Heart left ventricle (tissue), 16 donors: ENCODE results near the gene TLE1. TPM values are rescaled to one million over a fixed set of nuclear protein-coding genes. Genes with fewer than 3 reads are reported as not detected.

Experiments
- ATAC-seq, 4 donors: fragments of 200-7000 bp; cut with Tn5 transposase; one replicate each; pipeline ENCODE4 v1.9.1; 2020 to 2022; ENCODE audit warnings: moderate library complexity in 4 of 4, mild to moderate bottlenecking in 3 of 4, moderate number of reproducible peaks in 1 of 4
- DNase-seq, 5 donors: peaks; one replicate each; pipeline ENCODE4 v3.0.0-alpha.2; 2020
- H3K27ac ChIP-seq, 12 donors: fragments of 200-600 bp; sonication (generic) in 4 of 12; one replicate each; pipeline versions ENCODE4 v1.5.0 to v1.8.0; 2016 to 2022; ENCODE audit warnings: mild to moderate bottlenecking in 2 of 12
- H3K27me3 ChIP-seq, 9 donors: fragments of 200-600 bp; sonication (generic) in 2 of 9; one replicate each; pipeline versions ENCODE4 v1.5.1 to v1.8.0; 2016 to 2022; ENCODE audit warnings: mild to moderate bottlenecking in 3 of 9
- H3K36me3 ChIP-seq, 9 donors: fragments of 200-600 bp; sonication (generic) in 2 of 9; one replicate each; pipeline versions ENCODE4 v1.5.0 to v1.8.0; 2018 to 2022; ENCODE audit warnings: mild to moderate bottlenecking in 2 of 9
- H3K4me1 ChIP-seq, 12 donors: fragments of 200-600 bp; sonication (generic) in 4 of 12; one replicate each; pipeline versions ENCODE4 v1.5.0 to v1.8.0; 2016 to 2022; ENCODE audit warnings: mild to moderate bottlenecking in 3 of 12
- H3K4me3 ChIP-seq, 12 donors: fragments of 200-600 bp; sonication (generic) in 4 of 12; one replicate each; pipeline versions ENCODE4 v1.5.0 to v1.8.0; 2017 to 2022; ENCODE audit warnings: mild to moderate bottlenecking in 9 of 12, moderate library complexity in 4 of 12
- H3K9me3 ChIP-seq, 12 donors: fragments of 200-600 bp; sonication (generic) in 4 of 12; one replicate each; pipeline versions ENCODE4 v1.5.0 to v1.8.0; 2016 to 2022; ENCODE audit warnings: mild to moderate bottlenecking in 1 of 12
- CTCF ChIP-seq, 12 donors: fragments of 200-600 bp; sonication (generic) in 4 of 12; IDR thresholded peaks; one replicate each; pipeline versions ENCODE4 v1.5.0 to v1.8.0; 2018 to 2022; ENCODE audit warnings: antibody characterized with exemption in 12 of 12, mild to moderate bottlenecking in 5 of 12
- POLR2A ChIP-seq, 2 donors: fragments of 450-650 bp; IDR thresholded peaks; one replicate each; pipeline ENCODE4 v1.6.1; 2017; ENCODE audit warnings: antibody characterized with exemption in 2 of 2, mild to moderate bottlenecking in 2 of 2, moderate library complexity in 2 of 2
- WGBS, 4 donors: extraction: QIAGEN DNeasy Blood & Tissue Kit in 2 of 4; methylation state at CpG; one replicate each; pipeline versions ENCODE4 v1.1.5 to v1.1.7; 2013 to 2018; 5-methylcytosine and 5-hydroxymethylcytosine counted together
- intact Hi-C, 10 donors: fragments of 100-400 bp; cut with DNase I; formaldehyde crosslinking; loops; one replicate each; pipeline versions ENCODE4 v1.11.1 to v1.14.2; 2022
- polyA plus RNA-seq, 2 donors: library from polyadenylated mRNA; stranded (reverse); fragments of 200-250 nt; gene quantifications; one replicate each; pipeline ENCODE4 v1.2.3, GENCODE V29; 2013
- total RNA-seq, 9 donors: library from RNA; depleted of rRNA in 2 of 9; stranded (reverse); fragments of >200 nt in 2 of 9; fragmentation: NEBNext Ultra II Directional in 3 of 9; extraction: Animal tissue kit (Norgen Biotek cat#: 25700) in 3 of 9; gene quantifications; one replicate each; pipeline versions ENCODE4 v1.1.0 to v1.2.4, GENCODE V29; 2016 to 2023
- donor health status: ischemic (EF 13 %, LVEDD 7.1; RV severe dilation, severe dysfunction).
- donor health status: healthy with polysubstance abuse.
- donor health status: DM: no; HTN: yes; CAD: no.
- donor health status: DM: no; HTN: no; CAD: no.
- donor health status: ischemic (EF 25% LVEDD 6.9; RV normal size, moderate dysfunction).
- donor health status: ischemic (EF 25% LVEDD 5.7; RV mildly dilated, moderate dysfunction).
- donor health status: healthy.
- donor health status: DM: yes; HTN: yes; CAD: no.
- donor health status: ischemic (EF 35%, LVEDD 5.7; RV mildly dilated, moderate dysfunction).
- donor health status: nonischemic (EF 11% LVEDD 7.7; RV severe dilation, severe dysfunction).
- donor health status: DM: yes; HTN: yes; CAD: no.
- donor health status: PGD.
- donor health status: ischemic (EF 29% LVEDD 5.4; RV normal size, mild dysfunction).
- donor health status: nonischemic (EF 23%, LVEDD 6.1; RV moderate dilation, normal function).

TLE1 gene
- total and polyA plus RNA-seq, 11 donors = 6.2 to 25.4 (median 9.8) TPM

- peak overlapping the region in 6 of 12 donors; percentile 2 to 43 (median 20) for H3K27ac ChIP-seq
- peaks cover 0 to 31% (median 4%) of the 10 kb centered on the region in 9 donors for H3K36me3 ChIP-seq
- intact Hi-C loops = loop anchor here in 1 of 10 donors (5.0 kb wide), 1 partner anchor 81 kb away; no protein-coding TSS in a partner anchor
- H3K4me1 ChIP-seq = peaks cover 0 to 40% (median 4%) of the 10 kb centered on the region in 12 donors
- TF ChIP-seq CTCF (IDR thresholded peaks at IDR 0.05) = no peak
- no peak for TF ChIP-seq POLR2A (IDR thresholded peaks at IDR 0.05)
- no peaks in the 10 kb centered on the region for H3K27me3 ChIP-seq
- 82 to 89% (median 88%) methylated on average over 6 of the region's 6 CpGs for WGBS, 4 donors
- ATAC-seq = no peak
- no peaks in the 10 kb centered on the region for H3K9me3 ChIP-seq
- DNase-seq = no peak
- H3K4me3 ChIP-seq = no peak overlapping the region
These were observed 86.3 kb downstream of the TLE1 start for GRCh38 chr9:81602887-81603680.

- H3K9me3 ChIP-seq = no peaks in the 10 kb centered on the region
- TF ChIP-seq CTCF (IDR thresholded peaks at IDR 0.05) = no peak
- TF ChIP-seq POLR2A (IDR thresholded peaks at IDR 0.05) = no peak
- H3K36me3 ChIP-seq = peaks cover 0 to 20% (median 0%) of the 10 kb centered on the region in 9 donors
- H3K27me3 ChIP-seq = no peaks in the 10 kb centered on the region
- peaks cover 0 to 50% (median 14%) of the 10 kb centered on the region in 12 donors for H3K4me1 ChIP-seq
- 58 to 73% (median 69%) methylated on average over 15 of the region's 15 CpGs for WGBS, 4 donors
- intact Hi-C loops = loop anchor here in 1 of 10 donors (5.0 kb wide), 1 partner anchor 80 kb away; no protein-coding TSS in a partner anchor
- peak overlapping the region in 10 of 12 donors; percentile 2 to 42 (median 24) for H3K27ac ChIP-seq
- H3K4me3 ChIP-seq = no peak overlapping the region
- ATAC-seq (peak in 1 of 4 donors; percentile 42), DNase-seq (no peak)
These were observed 87.4 kb downstream of the TLE1 start for GRCh38 chr9:81601639-81602623.

GRCh38 chr9:81600631-81601030 is 88.7 kb downstream of the TLE1 start:
- WGBS, 4 donors = 84 to 90% (median 87%) methylated on average over 4 of the region's 4 CpGs
- TF ChIP-seq POLR2A (IDR thresholded peaks at IDR 0.05) = no peak
- TF ChIP-seq CTCF (IDR thresholded peaks at IDR 0.05) = no peak
- ATAC-seq (no peak), DNase-seq (no peak)
- Histone ChIP-seq H3K9me3 (no peaks in the 10 kb centered on the region), H3K36me3 (peaks cover 0 to 13% (median 0%) of the 10 kb centered on the region in 9 donors), H3K27me3 (no peaks in the 10 kb centered on the region), H3K4me1 (peaks cover 0 to 56% (median 20%) of the 10 kb centered on the region in 12 donors), H3K4me3 (no peak overlapping the region), H3K27ac (peak overlapping the region in 4 of 12 donors; percentile 4 to 42 (median 39))
- intact Hi-C loops = loop anchor here in 1 of 10 donors (5.0 kb wide), 1 partner anchor 78 kb away; no protein-coding TSS in a partner anchor
